HUES48 (cell line): ENCODE measurements around the gene DNAJC7.

Experiments
- H3K27ac ChIP-seq: one replicate; pipeline ENCODE4 v1.7.0; 2013; ENCODE audit warnings: low read depth, low read length, inconsistent platforms
- H3K27me3 ChIP-seq: 2 replicates; pipeline ENCODE4 v1.6.1; 2013; ENCODE audit warnings: mild to moderate bottlenecking, low read length; ENCODE audit not compliant: control insufficient read depth, insufficient read depth
- H3K36me3 ChIP-seq: 2 replicates; pipeline ENCODE4 v1.6.1; 2013; ENCODE audit warnings: low read length; ENCODE audit not compliant: control insufficient read depth, insufficient read depth
- H3K4me1 ChIP-seq: 2 replicates; pipeline ENCODE4 v1.6.1; 2013; ENCODE audit warnings: mild to moderate bottlenecking, low read length; ENCODE audit not compliant: control insufficient read depth, insufficient read depth
- H3K4me3 ChIP-seq: 2 replicates; pipeline ENCODE4 v1.5.1; 2013; ENCODE audit warnings: mild to moderate bottlenecking, low read depth, low read length
- H3K9ac ChIP-seq: 2 replicates; pipeline ENCODE4 v1.6.1; 2013; ENCODE audit warnings: mild to moderate bottlenecking, low read depth, low read length, moderate library complexity
- H3K9me3 ChIP-seq: 2 replicates; pipeline ENCODE4 v1.6.1; 2013; ENCODE audit warnings: low read length; ENCODE audit not compliant: control insufficient read depth, insufficient read depth

Gene DNAJC7

GRCh38 chr17:41989702-41990419 lies 27.4 kb downstream of the DNAJC7 start:
- Histone ChIP-seq H3K9ac (no peak overlapping the region), H3K36me3 (peaks cover 93% of the 10 kb centered on the region), H3K4me3 (no peak overlapping the region), H3K4me1 (no peaks in the 10 kb centered on the region), H3K27me3 (no peaks in the 10 kb centered on the region), H3K27ac (no peak overlapping the region), H3K9me3 (no peaks in the 10 kb centered on the region)

- Histone ChIP-seq H3K9me3 (no peaks in the 10 kb centered on the region), H3K9ac (no peak overlapping the region), H3K36me3 (peaks cover 95% of the 10 kb centered on the region)
These were observed 28.8 kb downstream of the DNAJC7 start for GRCh38 chr17:41988418-41988817.

GRCh38 chr17:41987642-41988041 lies 29.6 kb downstream of the DNAJC7 start:
- H3K27ac ChIP-seq, result no peak overlapping the region
- H3K4me1 ChIP-seq, result no peaks in the 10 kb centered on the region
- H3K9me3 ChIP-seq, result no peaks in the 10 kb centered on the region
- H3K4me3 ChIP-seq, result no peak overlapping the region
- H3K9ac ChIP-seq, result no peak overlapping the region
- no peaks in the 10 kb centered on the region for H3K27me3 ChIP-seq
- peaks cover 96% of the 10 kb centered on the region for H3K36me3 ChIP-seq

More at GRCh38 chr17:41988418-41988817, 28.8 kb downstream of the DNAJC7 start:
- H3K27ac ChIP-seq, result no peak overlapping the region
- no peaks in the 10 kb centered on the region for H3K4me1 ChIP-seq
- no peak overlapping the region for H3K4me3 ChIP-seq
- H3K27me3 ChIP-seq, result no peaks in the 10 kb centered on the region

- Histone ChIP-seq H3K27ac (no peak overlapping the region), H3K36me3 (peaks cover 97% of the 10 kb centered on the region), H3K4me1 (no peaks in the 10 kb centered on the region), H3K4me3 (no peak overlapping the region), H3K9ac (no peak overlapping the region), H3K27me3 (no peaks in the 10 kb centered on the region), H3K9me3 (no peaks in the 10 kb centered on the region)
These were observed 30.6 kb downstream of the DNAJC7 start for GRCh38 chr17:41986634-41987033.

GRCh38 chr17:41985919-41986318 lies 31.3 kb downstream of the DNAJC7 start:
- H3K9me3 ChIP-seq, result no peaks in the 10 kb centered on the region
- no peak overlapping the region for H3K27ac ChIP-seq
- peaks cover 97% of the 10 kb centered on the region for H3K36me3 ChIP-seq
- no peak overlapping the region for H3K4me3 ChIP-seq
- no peaks in the 10 kb centered on the region for H3K27me3 ChIP-seq
- H3K4me1 ChIP-seq, result no peaks in the 10 kb centered on the region
- H3K9ac ChIP-seq, result no peak overlapping the region

GRCh38 chr17:41984454-41984853 lies 32.8 kb downstream of the DNAJC7 start:
- no peak overlapping the region for H3K4me3 ChIP-seq
- no peaks in the 10 kb centered on the region for H3K4me1 ChIP-seq
- no peak overlapping the region for H3K27ac ChIP-seq
- no peaks in the 10 kb centered on the region for H3K27me3 ChIP-seq
- peaks cover 93% of the 10 kb centered on the region for H3K36me3 ChIP-seq
- H3K9ac ChIP-seq, result no peak overlapping the region
- no peaks in the 10 kb centered on the region for H3K9me3 ChIP-seq

GRCh38 chr17:41982026-41982760 lies 35.0 kb downstream of the DNAJC7 start:
- H3K9ac ChIP-seq, result no peak overlapping the region
- H3K27me3 ChIP-seq, result no peaks in the 10 kb centered on the region
- peaks cover 87% of the 10 kb centered on the region for H3K36me3 ChIP-seq
- no peak overlapping the region for H3K4me3 ChIP-seq
- H3K9me3 ChIP-seq, result no peaks in the 10 kb centered on the region
- no peaks in the 10 kb centered on the region for H3K4me1 ChIP-seq
- H3K27ac ChIP-seq, result no peak overlapping the region

GRCh38 chr17:41977991-41978390 lies 39.2 kb downstream of the DNAJC7 start:
- no peak overlapping the region for H3K4me3 ChIP-seq
- peaks cover 90% of the 10 kb centered on the region for H3K36me3 ChIP-seq
- H3K4me1 ChIP-seq, result no peaks in the 10 kb centered on the region
- H3K9me3 ChIP-seq, result no peaks in the 10 kb centered on the region
- no peaks in the 10 kb centered on the region for H3K27me3 ChIP-seq
- H3K27ac ChIP-seq, result no peak overlapping the region
- H3K9ac ChIP-seq, result no peak overlapping the region

GRCh38 chr17:41976142-41976768 lies 41.0 kb downstream of the DNAJC7 start:
- Histone ChIP-seq H3K36me3 (peaks cover 88% of the 10 kb centered on the region), H3K4me3 (no peak overlapping the region), H3K9me3 (no peaks in the 10 kb centered on the region), H3K27ac (no peak overlapping the region), H3K27me3 (no peaks in the 10 kb centered on the region), H3K4me1 (no peaks in the 10 kb centered on the region), H3K9ac (no peak overlapping the region)

GRCh38 chr17:41975099-41976083 lies 41.8 kb downstream of the DNAJC7 start:
- Histone ChIP-seq H3K9me3 (no peaks in the 10 kb centered on the region), H3K4me1 (no peaks in the 10 kb centered on the region), H3K36me3 (peaks cover 86% of the 10 kb centered on the region), H3K4me3 (no peak overlapping the region), H3K27ac (no peak overlapping the region), H3K27me3 (no peaks in the 10 kb centered on the region), H3K9ac (no peak overlapping the region)
